IMR-90 (cell line): ENCODE data around the gene RPAIN. TPM values are rescaled to one million over a fixed set of nuclear protein-coding genes. Genes with fewer than 3 reads are reported as not detected.

Source experiments
- ATAC-seq: fragments of 200-7000 bp; cut with Tn5 transposase; 2 replicates; pipeline ENCODE4 v1.9.1; 2020; ENCODE audit warnings: low read depth, mild to moderate bottlenecking, moderate library complexity
- BruUV-seq: library from RNA; stranded (reverse); fragments of 400-500 nt; replicated peaks from 2 replicates; lab custom pipeline; 2021; lab: Mats Ljungman, UMichigan
- CTCF ChIA-PET: fragments of 300-600 bp; formaldehyde crosslinking; extraction: SDS; loops from one replicate; lab custom pipeline; 2021; ENCODE audit warnings: antibody characterized with exemption; lab: Yijun Ruan, JAX
- POLR2A ChIA-PET: fragments of 300-600 bp; sonication (Branson Sonifier 250); formaldehyde crosslinking; loops from one replicate; lab custom pipeline; 2022; ENCODE audit warnings: antibody characterized with exemption; ENCODE audit not compliant: unreplicated experiment; lab: Charles Lee
- DNase-seq: peaks from one replicate; pipeline ENCODE4 v3.0.0; 2013
- H2AFZ ChIP-seq: replicated peaks from 2 replicates; pipeline ENCODE3; 2013; ENCODE audit warnings: low read length, mild to moderate bottlenecking; ENCODE audit not compliant: poor library complexity
- H2AK5ac ChIP-seq: 2 replicates; pipeline ENCODE4 v1.6.1; 2013; ENCODE audit warnings: low read depth, low read length, inconsistent platforms
- H2AK9ac ChIP-seq: replicated peaks from 2 replicates; pipeline ENCODE3; 2013; ENCODE audit warnings: mild to moderate bottlenecking, low read depth, low read length, moderate library complexity; ENCODE audit not compliant: poor library complexity
- H2BK120ac ChIP-seq: 2 replicates; pipeline ENCODE4 v1.6.1; 2013; ENCODE audit warnings: low read depth, low read length, inconsistent platforms
- H2BK15ac ChIP-seq: 3 replicates; pipeline ENCODE4 v1.6.1; 2013; ENCODE audit warnings: low read depth, low read length, inconsistent platforms
- H2BK20ac ChIP-seq: 2 replicates; pipeline ENCODE4 v1.6.1; 2013; ENCODE audit warnings: low read depth, mild to moderate bottlenecking, inconsistent platforms, low read length, moderate library complexity
- H2BK5ac ChIP-seq: 2 replicates; pipeline ENCODE4 v1.6.1; 2013; ENCODE audit warnings: mild to moderate bottlenecking, low read depth, low read length, inconsistent platforms; ENCODE audit not compliant: poor library complexity, severe bottlenecking
- H3K14ac ChIP-seq: replicated peaks from 2 replicates; pipeline ENCODE4 v1.6.1; 2013; ENCODE audit warnings: low read depth, low read length, inconsistent platforms
- H3K18ac ChIP-seq: 2 replicates; pipeline ENCODE4 v1.6.1; 2013; ENCODE audit warnings: low read depth, low read length, control low read depth
- H3K23ac ChIP-seq: 2 replicates; pipeline ENCODE4 v1.6.1; 2013; ENCODE audit warnings: low read depth, low read length, inconsistent platforms
- H3K27ac ChIP-seq: 2 replicates; pipeline ENCODE4 v1.5.1; 2013; ENCODE audit warnings: mild to moderate bottlenecking, control low read depth, low read length; ENCODE audit not compliant: insufficient read depth
- H3K27me3 ChIP-seq: 2 replicates; pipeline ENCODE4 v1.6.1; 2013; ENCODE audit warnings: low read length; ENCODE audit not compliant: control insufficient read depth, insufficient read depth
- H3K36me3 ChIP-seq: 2 replicates; pipeline ENCODE4 v1.6.1; 2013; ENCODE audit warnings: low read length, mixed read lengths; ENCODE audit not compliant: control insufficient read depth, insufficient read depth
- H3K4ac ChIP-seq: 2 replicates; pipeline ENCODE4 v1.6.1; 2013; ENCODE audit warnings: low read depth, low read length, inconsistent platforms
- H3K4me1 ChIP-seq: 2 replicates; pipeline ENCODE4 v1.6.1; 2013; ENCODE audit warnings: low read length, mixed read lengths; ENCODE audit not compliant: control insufficient read depth, insufficient read depth
- H3K4me2 ChIP-seq: 2 replicates; pipeline ENCODE4 v1.6.1; 2013; ENCODE audit warnings: low read depth, mild to moderate bottlenecking, control low read depth, low read length, moderate library complexity
- H3K4me3 ChIP-seq: 2 replicates; pipeline ENCODE4 v1.5.1; 2013; ENCODE audit warnings: low read depth, mild to moderate bottlenecking, control low read depth, low read length, moderate library complexity; ENCODE audit not compliant: insufficient read depth
- H3K56ac ChIP-seq: 2 replicates; pipeline ENCODE4 v1.6.1; 2013; ENCODE audit warnings: low read length, inconsistent platforms; ENCODE audit not compliant: insufficient read depth; ENCODE audit errors: extremely low read depth
- H3K79me1 ChIP-seq, 2 experiments: 2 replicates each; pipeline ENCODE4 v1.6.1; 2013; ENCODE audit warnings: low read length in 2 of 2, inconsistent platforms in 1 of 2, low read depth in 1 of 2
- H3K9ac ChIP-seq: 2 replicates; pipeline ENCODE4 v1.6.1; 2013; ENCODE audit warnings: low read depth, low read length, control low read depth
- H3K9me1 ChIP-seq: 2 replicates; pipeline ENCODE4 v1.6.1; 2013; ENCODE audit warnings: low read length, inconsistent platforms; ENCODE audit not compliant: insufficient read depth
- H3K9me3 ChIP-seq: 2 replicates; pipeline ENCODE4 v1.6.1; 2013; ENCODE audit warnings: low read length; ENCODE audit not compliant: control insufficient read depth, insufficient read depth
- H4K20me1 ChIP-seq: 2 replicates; pipeline ENCODE4 v1.6.1; 2013; ENCODE audit warnings: low read length, inconsistent platforms; ENCODE audit not compliant: insufficient read depth
- H4K5ac ChIP-seq: 2 replicates; pipeline ENCODE4 v1.6.1; 2013; ENCODE audit warnings: mild to moderate bottlenecking, low read depth, low read length, control low read depth
- H4K8ac ChIP-seq, 2 experiments: 2 replicates each; pipeline ENCODE4 v1.6.1; 2013; ENCODE audit warnings: low read depth in 2 of 2, low read length in 2 of 2, control low read depth in 1 of 2, inconsistent platforms in 1 of 2
- H4K91ac ChIP-seq: 2 replicates; pipeline ENCODE4 v1.6.1; 2013; ENCODE audit warnings: low read depth, low read length, inconsistent platforms; ENCODE audit not compliant: insufficient read depth
- BHLHE40 ChIP-seq: fragments of 150-350 bp; IDR thresholded peaks from 2 replicates; pipeline ENCODE4 v1.6.1; 2016; ENCODE audit warnings: mild to moderate bottlenecking, low read depth, low read length
- CHD1 ChIP-seq: IDR thresholded peaks from 2 replicates; pipeline ENCODE4 v1.6.1; 2012; ENCODE audit warnings: low read depth, low read length, improper control_type of control experiment
- CTCF ChIP-seq: conservative IDR thresholded peaks from 2 replicates; pipeline ENCODE4 v1.5.1; 2012; ENCODE audit warnings: mild to moderate bottlenecking, low read depth, low read length, improper control_type of control experiment
- MAFK ChIP-seq: IDR thresholded peaks from 2 replicates; pipeline ENCODE4 v1.6.1; 2012; ENCODE audit warnings: low read depth, low read length, improper control_type of control experiment
- MAZ ChIP-seq: IDR thresholded peaks from 2 replicates; pipeline ENCODE4 v1.6.1; 2012; ENCODE audit warnings: low read depth, mild to moderate bottlenecking, low read length, improper control_type of control experiment, moderate library complexity, borderline replicate concordance
- MXI1 ChIP-seq: IDR thresholded peaks from 2 replicates; pipeline ENCODE4 v1.6.1; 2012; ENCODE audit warnings: low read depth, mild to moderate bottlenecking, low read length, moderate library complexity, borderline replicate concordance
- NFE2L2 ChIP-seq: fragments of 150-350 bp; IDR thresholded peaks from 2 replicates; pipeline ENCODE4 v1.6.1; 2016; ENCODE audit warnings: low read depth, mild to moderate bottlenecking, low read length
- POLR2A ChIP-seq: IDR thresholded peaks from 2 replicates; pipeline ENCODE4 v1.6.1; 2012; ENCODE audit warnings: mild to moderate bottlenecking, low read depth, low read length
- RAD21 ChIP-seq: IDR thresholded peaks from 2 replicates; pipeline ENCODE4 v1.6.1; 2012; ENCODE audit warnings: low read length, improper control_type of control experiment
- RCOR1 ChIP-seq: IDR thresholded peaks from 2 replicates; pipeline ENCODE4 v1.6.1; 2012; ENCODE audit warnings: mild to moderate bottlenecking, low read length, improper control_type of control experiment; ENCODE audit not compliant: insufficient replicate concordance
- SMC3 ChIP-seq: fragments of 150-350 bp; IDR thresholded peaks from 2 replicates; pipeline ENCODE4 v1.6.1; 2016; ENCODE audit warnings: low read depth, mild to moderate bottlenecking, antibody characterized with exemption, low read length, moderate library complexity
- WGBS, 2 experiments: methylation state at CpG; one replicate each; pipeline versions ENCODE4 v1.1.5 to v1.1.7; 2013; ENCODE audit warnings: missing lambda C conversion rate in 2 of 2; ENCODE audit not compliant: insufficient read length in 1 of 2; ENCODE audit errors: extremely low coverage in 2 of 2; 5-methylcytosine and 5-hydroxymethylcytosine counted together
- dilution Hi-C: fragments of 300-500 bp; cut with HindIII; formaldehyde crosslinking; loops from one replicate; pipeline ENCODE4 v1.14.3; 2018; ENCODE audit warnings: low sequenced_read_pairs; ENCODE audit not compliant: unreplicated experiment
- in situ Hi-C: fragments of 300-500 bp; cut with MboI; formaldehyde crosslinking; loops from 3 replicates; pipeline ENCODE4 v1.14.3; 2019; ENCODE audit warnings: low sequenced_read_pairs, inconsistent platforms, mixed read lengths
- intact Hi-C: fragments of 100-400 bp; cut with micrococcal nuclease; formaldehyde crosslinking; loops from 2 replicates; pipeline ENCODE4 v1.10.0; 2022
- polyA plus RNA-seq, 3 experiments: library from polyadenylated mRNA; depleted of rRNA; stranded (reverse); fragments of >200 nt; gene quantifications; 2 replicates each; pipeline ENCODE4 v1.2.3, GENCODE V29; 2012; ENCODE audit warnings: low replicate concordance in 1 of 3
- total RNA-seq: library from RNA; depleted of rRNA; stranded (reverse); fragments of >200 nt; gene quantifications from 2 replicates; pipeline ENCODE4 v1.2.3, GENCODE V29; 2012
- TF ChIP-seq, protein P1 (sequence below): fragments of 150-350 bp; IDR thresholded peaks from 2 replicates; pipeline ENCODE4 v1.6.1; 2016; ENCODE audit warnings: low read depth, mild to moderate bottlenecking, low read length, moderate library complexity, borderline replicate concordance
- TF ChIP-seq, protein P2 (sequence below): fragments of 150-350 bp; IDR thresholded peaks from 2 replicates; pipeline ENCODE4 v1.6.1; 2017; ENCODE audit warnings: mild to moderate bottlenecking, antibody characterized with exemption, low read length, low read depth

The RPAIN gene
- total and polyA plus RNA-seq, 2 of the 4 experiments (the other 2 are of a cell fraction): 28.7 to 34.9 TPM

DNA sequence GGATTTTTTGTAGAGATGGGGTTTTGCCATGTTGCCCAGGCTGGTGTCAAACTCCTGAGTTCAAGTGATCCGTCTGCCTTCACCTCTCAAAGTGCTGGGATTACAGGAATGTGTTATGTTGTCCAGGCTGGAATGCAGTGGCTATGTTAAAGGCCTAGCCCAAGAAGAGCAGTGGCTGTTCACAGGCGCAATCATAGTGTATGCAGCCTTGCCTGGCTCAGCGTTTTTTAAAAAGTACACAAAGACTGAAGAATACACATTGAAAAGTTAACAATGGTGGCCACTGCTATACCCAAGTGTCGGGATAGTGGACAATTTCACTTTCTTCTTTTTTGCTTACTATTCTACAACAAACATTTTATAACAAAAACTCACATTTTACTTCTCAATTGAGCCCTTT is 59.0 kb downstream of the RPAIN start:
- Histone ChIP-seq H3K18ac (no peak overlapping the region), H2AK9ac (no peak overlapping the region), H3K4me1 (no peaks in the 10 kb centered on the region), H4K91ac (no peak overlapping the region), H2BK120ac (no peak overlapping the region), H4K5ac (no peak overlapping the region), H3K36me3 (peaks cover 51% of the 10 kb centered on the region), H3K56ac (no peak overlapping the region), H2AK5ac (no peak overlapping the region), H3K4ac (no peak overlapping the region), H4K20me1 (no peaks in the 10 kb centered on the region), H2AFZ (no peak overlapping the region), H3K9me3 (no peaks in the 10 kb centered on the region), H3K4me2 (no peak overlapping the region), H3K9ac (no peak overlapping the region), H3K23ac (no peak overlapping the region), H3K14ac (no peak overlapping the region), H3K9me1 (0 out of 2 replicates have a peak, but pooled peaks cover 2% of the 10 kb centered on the region), H3K27ac (no peak overlapping the region), H2BK20ac (no peak overlapping the region), H4K8ac (no peak overlapping the region), H3K4me3 (no peak overlapping the region), H2BK5ac (no peak overlapping the region), H3K79me1 (peaks cover 33 to 45% of the 10 kb centered on the region in 2 experiments), H2BK15ac (no peak overlapping the region), H3K27me3 (no peaks in the 10 kb centered on the region)
- CTCF ChIA-PET: no interaction called here
- no peak for DNase-seq
- in situ Hi-C loops: no loop called here
- BruUV-seq: no TSS peak
- POLR2A ChIA-PET: no interaction called here
- TF ChIP-seq, protein P1, sequence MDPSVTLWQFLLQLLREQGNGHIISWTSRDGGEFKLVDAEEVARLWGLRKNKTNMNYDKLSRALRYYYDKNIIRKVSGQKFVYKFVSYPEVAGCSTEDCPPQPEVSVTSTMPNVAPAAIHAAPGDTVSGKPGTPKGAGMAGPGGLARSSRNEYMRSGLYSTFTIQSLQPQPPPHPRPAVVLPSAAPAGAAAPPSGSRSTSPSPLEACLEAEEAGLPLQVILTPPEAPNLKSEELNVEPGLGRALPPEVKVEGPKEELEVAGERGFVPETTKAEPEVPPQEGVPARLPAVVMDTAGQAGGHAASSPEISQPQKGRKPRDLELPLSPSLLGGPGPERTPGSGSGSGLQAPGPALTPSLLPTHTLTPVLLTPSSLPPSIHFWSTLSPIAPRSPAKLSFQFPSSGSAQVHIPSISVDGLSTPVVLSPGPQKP: no peak
- TF ChIP-seq POLR2A: no peak
- no peak for TF ChIP-seq RAD21
- no peak for TF ChIP-seq MXI1
- TF ChIP-seq, protein P2, sequence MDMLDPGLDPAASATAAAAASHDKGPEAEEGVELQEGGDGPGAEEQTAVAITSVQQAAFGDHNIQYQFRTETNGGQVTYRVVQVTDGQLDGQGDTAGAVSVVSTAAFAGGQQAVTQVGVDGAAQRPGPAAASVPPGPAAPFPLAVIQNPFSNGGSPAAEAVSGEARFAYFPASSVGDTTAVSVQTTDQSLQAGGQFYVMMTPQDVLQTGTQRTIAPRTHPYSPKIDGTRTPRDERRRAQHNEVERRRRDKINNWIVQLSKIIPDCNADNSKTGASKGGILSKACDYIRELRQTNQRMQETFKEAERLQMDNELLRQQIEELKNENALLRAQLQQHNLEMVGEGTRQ: no peak
- TF ChIP-seq RCOR1: no peak
- no peak for TF ChIP-seq NFE2L2
- TF ChIP-seq MAFK: no peak
- no peak for TF ChIP-seq CTCF
- TF ChIP-seq BHLHE40: no peak
- no peak for TF ChIP-seq MAZ
- no peak for TF ChIP-seq CHD1
- TF ChIP-seq SMC3: no peak
- intact Hi-C loops: no loop called here
- 100% methylated on average over 2 of the region's 4 CpGs; no CpG with 5 or more reads in 1 of the 2 experiments for WGBS, 2 experiments
- dilution Hi-C loops: no loop called here
- ATAC-seq: no peak
